Ishikawa (cell line): ENCODE data around the gene HHIPL1.
A peak's percentile ranks its signal among the peaks of the same experiment; 100 is the strongest.

Experiments
- CEBPB ChIP-seq: IDR thresholded peaks from 2 replicates; pipeline ENCODE4 v1.6.1; 2012
- CREB1 ChIP-seq: IDR thresholded peaks from 2 replicates; pipeline ENCODE4 v1.6.1; 2012; ENCODE audit warnings: low read depth
- EGR1 ChIP-seq: IDR thresholded peaks from 2 replicates; pipeline ENCODE4 v1.6.1; 2012
- EP300 ChIP-seq: IDR thresholded peaks from 2 replicates; pipeline ENCODE4 v1.6.1; 2012; ENCODE audit warnings: borderline replicate concordance
- FOXM1 ChIP-seq: IDR thresholded peaks from 2 replicates; pipeline ENCODE4 v1.6.1; 2012; ENCODE audit warnings: low read depth, borderline replicate concordance
- MAX ChIP-seq: IDR thresholded peaks from 2 replicates; pipeline ENCODE4 v1.6.1; 2012
- NFIC ChIP-seq: IDR thresholded peaks from 2 replicates; pipeline ENCODE4 v1.6.1; 2012
- RAD21 ChIP-seq: IDR thresholded peaks from 2 replicates; pipeline ENCODE4 v1.6.1; 2012; ENCODE audit warnings: low read depth
- REST ChIP-seq: IDR thresholded peaks from 2 replicates; pipeline ENCODE4 v1.6.1; 2012; ENCODE audit warnings: low read depth, mild to moderate bottlenecking
- TAF1 ChIP-seq: IDR thresholded peaks from 2 replicates; pipeline ENCODE4 v1.6.1; 2012; ENCODE audit warnings: low read depth, mild to moderate bottlenecking
- TCF12 ChIP-seq: IDR thresholded peaks from 2 replicates; pipeline ENCODE4 v1.6.1; 2012; ENCODE audit warnings: low read depth
- TEAD4 ChIP-seq: IDR thresholded peaks from 2 replicates; pipeline ENCODE4 v1.6.1; 2012
- USF1 ChIP-seq: IDR thresholded peaks from 2 replicates; pipeline ENCODE4 v1.6.1; 2012
- YY1 ChIP-seq: IDR thresholded peaks from 2 replicates; pipeline ENCODE4 v1.6.1; 2012; ENCODE audit warnings: low read depth
- ZBTB7A ChIP-seq: IDR thresholded peaks from 2 replicates; pipeline ENCODE4 v1.6.1; 2012; ENCODE audit warnings: low read depth

Gene HHIPL1

GRCh38 chr14:99602788-99603415, 42.0 kb upstream of the HHIPL1 start:
- TF ChIP-seq REST (no peak), TCF12 (no peak), RAD21 (no peak), NFIC (no peak), YY1 (no peak), CEBPB (no peak), ZBTB7A (no peak), CREB1 (no peak), TEAD4 (no peak), EP300 (no peak), FOXM1 (no peak), TAF1 (no peak), EGR1 (no peak), MAX (no peak)

- peak; percentile 18; the same call in 1 of the 2 replicates for TF ChIP-seq TAF1
- TF ChIP-seq REST: no peak
- no peak for TF ChIP-seq USF1
- TF ChIP-seq EGR1: peak; percentile 10; the same call in 1 of the 2 replicates
- TF ChIP-seq TCF12: no peak
- peak; percentile 6; the same call in 1 of the 2 replicates for TF ChIP-seq RAD21
- no peak for TF ChIP-seq CEBPB
- TF ChIP-seq MAX: peak; percentile 82
Observed at GRCh38 chr14:99603471-99604277, 41.3 kb upstream of the HHIPL1 start, which contains the start of gene CCDC85C. Gene CCDC85C, minus strand, starts transcription at chr14:99604207. Its CDS starts 248 bp downstream, at chr14:99603959.

GRCh38 chr14:99604278-99604765, 40.6 kb upstream of the HHIPL1 start:
- TF ChIP-seq EGR1 (0 out of 2 replicates have a peak, but pooled peaks have one; percentile 2), YY1 (no peak), NFIC (no peak), REST (no peak), TAF1 (peak; percentile 20; the same call in 1 of the 2 replicates), FOXM1 (peak; percentile 94), TCF12 (no peak), MAX (peak; percentile 58)

GRCh38 chr14:99604766-99605298, 40.1 kb upstream of the HHIPL1 start:
- TF ChIP-seq ZBTB7A: peak; percentile 86
- TF ChIP-seq YY1: no peak
- 0 out of 2 replicates have a peak, but pooled peaks have one; percentile 11 for TF ChIP-seq TAF1
- TF ChIP-seq TCF12: no peak
